H1 (cell line): ENCODE measurements around the gene YIPF3. TPM values are rescaled to one million over a fixed set of nuclear protein-coding genes. Genes with fewer than 3 reads are reported as not detected.

Source experiments
- CTCF ChIA-PET: fragments of 300-600 bp; sonication (Branson Sonifier 250); formaldehyde crosslinking; loops from one replicate; lab custom pipeline; 2021; ENCODE audit not compliant: partially characterized antibody; lab: Charles Lee
- POLR2A ChIA-PET: fragments of 300-600 bp; sonication (Branson Sonifier 250); formaldehyde crosslinking; loops from one replicate; lab custom pipeline; 2021; ENCODE audit warnings: inconsistent platforms; ENCODE audit not compliant: partially characterized antibody; lab: Charles Lee
- DNase-seq, 2 experiments: peaks; one replicate each; pipeline versions ENCODE4 v3.0.0 to v3.0.0-alpha.2; 2010 to 2022; ENCODE audit warnings: low spot score in 2 of 2, low read depth in 1 of 2, mixed read lengths in 1 of 2
- FAIRE-seq: peaks from 2 replicates; lab custom pipeline; 2011; peaks lifted over from hg19 to GRCh38; lab: Jason Lieb, UNC
- H2AFZ ChIP-seq: 2 replicates; pipeline ENCODE4 v1.8.1; 2012; ENCODE audit warnings: low read length, inconsistent platforms
- H2AK5ac ChIP-seq: 2 replicates; pipeline ENCODE4 v1.6.1; 2013; ENCODE audit warnings: low read depth, low read length
- H2BK120ac ChIP-seq: replicated peaks from 2 replicates; pipeline ENCODE3; 2013; ENCODE audit warnings: low read depth, low read length, inconsistent platforms
- H2BK12ac ChIP-seq: 2 replicates; pipeline ENCODE4 v1.6.1; 2013; ENCODE audit warnings: low read depth, low read length
- H2BK15ac ChIP-seq: 2 replicates; pipeline ENCODE4 v1.6.1; 2013; ENCODE audit warnings: low read length
- H2BK20ac ChIP-seq: 2 replicates; pipeline ENCODE4 v1.6.1; 2013; ENCODE audit warnings: low read length
- H2BK5ac ChIP-seq: 2 replicates; pipeline ENCODE4 v1.6.1; 2013; ENCODE audit warnings: low read depth, low read length
- H3K14ac ChIP-seq: 2 replicates; pipeline ENCODE4 v1.6.1; 2013; ENCODE audit warnings: inconsistent platforms; ENCODE audit not compliant: insufficient read length
- H3K18ac ChIP-seq: 2 replicates; pipeline ENCODE4 v1.6.1; 2013; ENCODE audit warnings: low read length; ENCODE audit errors: extremely low read depth
- H3K23ac ChIP-seq: 2 replicates; pipeline ENCODE4 v1.6.1; 2013; ENCODE audit warnings: inconsistent platforms; ENCODE audit not compliant: insufficient read length
- H3K23me2 ChIP-seq: 2 replicates; pipeline ENCODE4 v1.6.1; 2013; ENCODE audit warnings: low read depth, low read length
- H3K27ac ChIP-seq: 2 replicates; pipeline ENCODE4 v1.6.1; 2011; ENCODE audit warnings: low read depth, low read length, inconsistent platforms
- H3K27me3 ChIP-seq, 4 experiments: replicated peaks in 1 of 4; 1 replicate in 1 of 4; 2 replicates in 3 of 4; pipeline versions ENCODE4 v1.6.1 to v1.8.1; 2011 to 2013; ENCODE audit warnings: low read length in 3 of 4, mild to moderate bottlenecking in 3 of 4, inconsistent platforms in 2 of 4, mixed read lengths in 2 of 4, moderate library complexity in 1 of 4; ENCODE audit not compliant: control insufficient read depth in 3 of 4, insufficient read depth in 3 of 4; ENCODE audit errors: extremely low read depth in 1 of 4
- H3K36me3 ChIP-seq, 4 experiments: 2 replicates each; pipeline versions ENCODE4 v1.6.1 to v1.8.1; 2011 to 2013; ENCODE audit warnings: mild to moderate bottlenecking in 4 of 4, low read length in 3 of 4, moderate library complexity in 2 of 4, control low read depth in 1 of 4, inconsistent platforms in 1 of 4; ENCODE audit not compliant: insufficient read depth in 4 of 4, control insufficient read depth in 2 of 4
- H3K4ac ChIP-seq: replicated peaks from 2 replicates; pipeline ENCODE3; 2013; ENCODE audit warnings: low read length, low read depth, mixed read lengths, inconsistent platforms; ENCODE audit not compliant: insufficient read length
- H3K4me1 ChIP-seq, 4 experiments: replicated peaks in 1 of 4; 1 replicate in 1 of 4; 2 replicates in 3 of 4; pipeline versions ENCODE4 v1.6.1 to v1.8.1; 2011 to 2013; ENCODE audit warnings: low read length in 3 of 4, inconsistent platforms in 2 of 4, mixed read lengths in 1 of 4; ENCODE audit not compliant: insufficient read depth in 4 of 4, control insufficient read depth in 3 of 4
- H3K4me2 ChIP-seq, 2 experiments: 2 replicates each; pipeline versions ENCODE4 v1.6.1 to v1.8.1; 2011 to 2013; ENCODE audit warnings: low read depth in 2 of 2, low read length in 2 of 2, control low read depth in 1 of 2, inconsistent platforms in 1 of 2, mild to moderate bottlenecking in 1 of 2; ENCODE audit not compliant: insufficient read depth in 1 of 2
- H3K4me3 ChIP-seq, 4 experiments: fragments of 200-600, 300-600 bp in 1 of 4; sonication (generic), shearing (Covaris generic), sonication (Bioruptor Twin) in 1 of 4; 2 replicates each; pipeline versions ENCODE4 v1.5.1 to v1.8.1; 2011 to 2016; ENCODE audit warnings: low read length in 4 of 4, low read depth in 3 of 4, control low read depth in 2 of 4, inconsistent platforms in 2 of 4, mild to moderate bottlenecking in 2 of 4, mixed read lengths in 1 of 4, moderate library complexity in 1 of 4; ENCODE audit not compliant: insufficient read depth in 2 of 4; ENCODE audit errors: extremely low read depth in 1 of 4
- H3K56ac ChIP-seq: replicated peaks from 2 replicates; pipeline ENCODE3; 2013; ENCODE audit warnings: low read depth, mild to moderate bottlenecking, mixed read lengths, low read length, inconsistent platforms; ENCODE audit not compliant: insufficient read length
- H3K79me1 ChIP-seq: 2 replicates; pipeline ENCODE4 v1.6.1; 2013; ENCODE audit warnings: low read depth, low read length, control low read depth
- H3K79me2 ChIP-seq, 2 experiments: 2 replicates each; pipeline versions ENCODE4 v1.6.1 to v1.8.1; 2012 to 2013; ENCODE audit warnings: low read length in 2 of 2, mild to moderate bottlenecking in 2 of 2, inconsistent platforms in 1 of 2; ENCODE audit not compliant: insufficient read depth in 2 of 2, control insufficient read depth in 1 of 2
- H3K9ac ChIP-seq, 4 experiments: replicated peaks in 1 of 4; 1 replicate in 1 of 4; 2 replicates in 3 of 4; pipeline versions ENCODE4 v1.6.1 to v1.8.1; 2011 to 2013; ENCODE audit warnings: low read depth in 3 of 4, low read length in 3 of 4, control low read depth in 2 of 4, mild to moderate bottlenecking in 2 of 4, moderate library complexity in 2 of 4, inconsistent platforms in 1 of 4; ENCODE audit errors: extremely low read depth in 1 of 4
- H3K9me3 ChIP-seq, 2 experiments: 2 replicates each; pipeline versions ENCODE4 v1.6.1 to v1.8.1; 2012 to 2013; ENCODE audit warnings: mild to moderate bottlenecking in 2 of 2, moderate library complexity in 2 of 2, control low read depth in 1 of 2, inconsistent platforms in 1 of 2, low read depth in 1 of 2, low read length in 1 of 2, mixed read lengths in 1 of 2; ENCODE audit not compliant: insufficient read depth in 2 of 2
- H4K20me1 ChIP-seq, 2 experiments: replicated peaks in 1 of 2; 2 replicates each; pipeline versions ENCODE3 to v1.8.1; 2011 to 2013; ENCODE audit warnings: inconsistent platforms in 2 of 2, low read length in 2 of 2, mild to moderate bottlenecking in 1 of 2; ENCODE audit not compliant: insufficient read depth in 2 of 2, control insufficient read depth in 1 of 2
- H4K5ac ChIP-seq: 2 replicates; pipeline ENCODE4 v1.6.1; 2013; ENCODE audit warnings: low read length, low read depth, mixed read lengths, inconsistent platforms; ENCODE audit not compliant: insufficient read length
- H4K8ac ChIP-seq: 2 replicates; pipeline ENCODE4 v1.8.0; 2013; ENCODE audit warnings: mild to moderate bottlenecking, moderate library complexity, low read length, inconsistent platforms; ENCODE audit not compliant: insufficient read depth; ENCODE audit errors: extremely low read depth
- H4K91ac ChIP-seq: replicated peaks from 2 replicates; pipeline ENCODE3; 2013; ENCODE audit warnings: low read length, mixed read lengths, inconsistent platforms; ENCODE audit not compliant: insufficient read length
- CTBP2 ChIP-seq: IDR thresholded peaks from 2 replicates; pipeline ENCODE4 v1.7.0; 2011; ENCODE audit warnings: borderline replicate concordance, mild to moderate bottlenecking, moderate library complexity, mixed read lengths, low read length; ENCODE audit not compliant: insufficient read depth, insufficient read length
- GTF2F1 ChIP-seq: IDR thresholded peaks from 2 replicates; pipeline ENCODE4 v1.6.1; 2012; ENCODE audit warnings: low read depth, low read length, improper control_type of control experiment, borderline replicate concordance
- HDAC2 ChIP-seq, 2 experiments: fragments of 300-600 bp in 1 of 2; sonication (generic) in 1 of 2; IDR thresholded peaks; 2 replicates each; pipeline ENCODE4 v1.6.1; 2011 to 2012; ENCODE audit warnings: low read depth in 2 of 2, low read length in 2 of 2, mild to moderate bottlenecking in 2 of 2, moderate library complexity in 2 of 2, borderline replicate concordance in 1 of 2, inconsistent platforms in 1 of 2
- KDM1A ChIP-seq: fragments of 200-600, 300-600 bp; sonication (generic); IDR thresholded peaks from 2 replicates; pipeline ENCODE4 v1.7.1; 2016; ENCODE audit warnings: mild to moderate bottlenecking, low read length, borderline replicate concordance
- SIX5 ChIP-seq: IDR thresholded peaks from 2 replicates; pipeline ENCODE4 v1.6.1; 2011; ENCODE audit warnings: mild to moderate bottlenecking, low read depth, low read length
- WGBS, 2 experiments: shearing (Covaris generic) in 1 of 2; methylation state at CpG; one replicate each; pipeline versions ENCODE4 v1.1.6 to v1.1.7; 2013 to 2015; ENCODE audit warnings: low lambda C conversion rate in 2 of 2, mixed read lengths in 2 of 2, inconsistent platforms in 1 of 2, low coverage in 1 of 2, missing lambda C conversion rate in 1 of 2; ENCODE audit not compliant: insufficient replicate concordance in 2 of 2, insufficient coverage in 1 of 2, insufficient read length in 1 of 2; ENCODE audit errors: extremely low coverage in 1 of 2, missing lambda C conversion rate in 1 of 2; 5-methylcytosine and 5-hydroxymethylcytosine counted together
- polyA plus RNA-seq, 7 experiments: library from polyadenylated mRNA; depleted of rRNA in 3 of 7; stranded (reverse) in 5 of 7; unstranded in 2 of 7; fragments of >200 nt in 5 of 7; fragments of 200-250 nt in 2 of 7; gene quantifications; 1 replicate in 5 of 7; 2 replicates in 1 of 7; 4 replicates in 1 of 7; pipeline versions ENCODE4 v1.2.1 to v1.2.3, GENCODE V29; 2011 to 2013; ENCODE audit warnings: missing spikeins in 2 of 7, mixed read lengths in 2 of 7
- total RNA-seq: library from RNA; stranded (reverse); fragmentation: NEBNext Ultra II Directional; extraction: Animal tissue kit (Norgen Biotek cat#: 25700); gene quantifications from 2 replicates; pipeline ENCODE4 v1.2.1, GENCODE V29; 2021
- TF ChIP-seq, protein P1 (sequence below): IDR thresholded peaks from 2 replicates; pipeline ENCODE4 v1.6.1; 2012; ENCODE audit warnings: inconsistent platforms
- TF ChIP-seq, protein P2 (sequence below), 3 experiments: IDR thresholded peaks; 1 replicate in 2 of 3; 2 replicates in 1 of 3; pipeline versions ENCODE4 v1.5.1 to v1.6.1; 2011; ENCODE audit warnings: low read length in 3 of 3, mild to moderate bottlenecking in 3 of 3, inconsistent platforms in 2 of 3, low read depth in 1 of 3, moderate library complexity in 1 of 3; ENCODE audit not compliant: insufficient read depth in 1 of 3; ENCODE audit errors: control extremely low read depth in 1 of 3
- TF ChIP-seq, protein P3 (sequence below): IDR thresholded peaks from 2 replicates; pipeline ENCODE4 v1.6.1; 2012; ENCODE audit warnings: inconsistent platforms

YIPF3 gene
- total and polyA plus RNA-seq, 2 of the 8 experiments (the other 6 are each of a cell fraction or from before 2014, with no cell fraction given) = 77.2 to 225 TPM

DNA sequence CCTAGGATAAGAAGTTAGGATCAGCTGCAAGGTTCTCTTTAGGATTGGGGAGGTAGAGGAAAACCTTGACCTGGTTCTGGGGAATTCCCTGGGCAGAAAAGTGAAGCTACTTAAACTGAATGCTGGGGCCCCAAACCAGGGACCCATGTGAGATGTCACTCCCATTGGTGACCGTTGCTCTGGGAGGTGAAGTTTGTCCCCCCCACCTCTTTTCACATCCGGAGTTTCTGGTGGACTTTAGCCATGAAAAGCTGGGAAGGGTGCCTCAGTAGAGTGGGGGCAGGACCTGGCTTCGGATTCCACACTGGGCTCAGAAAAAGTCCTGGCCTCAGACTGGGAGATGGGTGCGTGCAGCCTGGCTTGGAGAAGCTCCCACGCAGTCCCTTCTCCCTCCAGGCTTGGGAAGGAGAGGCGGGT, 26.2 kb downstream of the YIPF3 start:
- peaks cover 28% of the 10 kb centered on the region for H3K79me1 ChIP-seq
- H3K79me2 ChIP-seq = peaks cover 4 to 66% of the 10 kb centered on the region in 2 experiments
- H3K4me2 ChIP-seq = no peak overlapping the region
- no peak overlapping the region for H4K5ac ChIP-seq
- no peak overlapping the region for H3K4me3 ChIP-seq
- H3K9ac ChIP-seq = no peak overlapping the region
- H3K27me3 ChIP-seq = no peaks in the 10 kb centered on the region
- no peak overlapping the region for H3K23ac ChIP-seq
- H3K18ac ChIP-seq = no peak overlapping the region
- no peak overlapping the region for H2AK5ac ChIP-seq
- no peak overlapping the region for H2BK12ac ChIP-seq
- no peak overlapping the region for H3K4ac ChIP-seq
- H3K36me3 ChIP-seq = 0 out of 8 replicates have a peak, but pooled peaks cover 0 to 1% (median 0%) of the 10 kb centered on the region in 4 experiments
- H3K23me2 ChIP-seq = no peaks in the 10 kb centered on the region
- WGBS, 2 experiments = 96% methylated on average over 6 of the region's 6 CpGs; no CpG with 5 or more reads in 1 of the 2 experiments
- no peak overlapping the region for H3K14ac ChIP-seq
- no peak for DNase-seq
- peaks cover 3 to 14% (median 8%) of the 10 kb centered on the region in 4 experiments; a peak in 6 of 7 replicates for H3K4me1 ChIP-seq
- H3K56ac ChIP-seq = no peak overlapping the region
- peaks cover 20 to 41% of the 10 kb centered on the region in 2 experiments for H4K20me1 ChIP-seq
- H2BK120ac ChIP-seq = no peak overlapping the region
- no peak overlapping the region for H3K27ac ChIP-seq
- CTCF ChIA-PET = interaction anchor here (24.2 to 32.9 kb wide), 3 partner anchors 7 to 34 kb away, joined by 495 to 536 read pairs (median 536); partner anchors contain the start of genes DLK2, LRRC73 and TJAP1
- FAIRE-seq = no peak
- H2BK5ac ChIP-seq = no peak overlapping the region
- H2BK20ac ChIP-seq = no peak overlapping the region
- H2BK15ac ChIP-seq = no peak overlapping the region
- H2AFZ ChIP-seq = no peak overlapping the region
- no peak overlapping the region for H4K91ac ChIP-seq
- no peaks in the 10 kb centered on the region for H3K9me3 ChIP-seq
- POLR2A ChIA-PET = interaction anchor here (0.9 to 4.1 kb wide), 6 partner anchors 11 to 63 kb away, joined by 3 to 19 read pairs (median 6); partner anchors contain the start of genes ABCC10, LRRC73 and TJAP1
- H4K8ac ChIP-seq = no peak overlapping the region
- TF ChIP-seq, protein P1, sequence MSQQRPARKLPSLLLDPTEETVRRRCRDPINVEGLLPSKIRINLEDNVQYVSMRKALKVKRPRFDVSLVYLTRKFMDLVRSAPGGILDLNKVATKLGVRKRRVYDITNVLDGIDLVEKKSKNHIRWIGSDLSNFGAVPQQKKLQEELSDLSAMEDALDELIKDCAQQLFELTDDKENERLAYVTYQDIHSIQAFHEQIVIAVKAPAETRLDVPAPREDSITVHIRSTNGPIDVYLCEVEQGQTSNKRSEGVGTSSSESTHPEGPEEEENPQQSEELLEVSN = no peak
- TF ChIP-seq KDM1A (no peak), HDAC2 (IDR thresholded peaks at IDR 0.05; ENCODE audit: borderline replicate concordance in 1 of 2, low read depth in 2 of 2, low read length in 2 of 2) (no peak), SIX5 (no peak), GTF2F1 (no peak), CTBP2 (no peak)
- TF ChIP-seq, protein P2, sequence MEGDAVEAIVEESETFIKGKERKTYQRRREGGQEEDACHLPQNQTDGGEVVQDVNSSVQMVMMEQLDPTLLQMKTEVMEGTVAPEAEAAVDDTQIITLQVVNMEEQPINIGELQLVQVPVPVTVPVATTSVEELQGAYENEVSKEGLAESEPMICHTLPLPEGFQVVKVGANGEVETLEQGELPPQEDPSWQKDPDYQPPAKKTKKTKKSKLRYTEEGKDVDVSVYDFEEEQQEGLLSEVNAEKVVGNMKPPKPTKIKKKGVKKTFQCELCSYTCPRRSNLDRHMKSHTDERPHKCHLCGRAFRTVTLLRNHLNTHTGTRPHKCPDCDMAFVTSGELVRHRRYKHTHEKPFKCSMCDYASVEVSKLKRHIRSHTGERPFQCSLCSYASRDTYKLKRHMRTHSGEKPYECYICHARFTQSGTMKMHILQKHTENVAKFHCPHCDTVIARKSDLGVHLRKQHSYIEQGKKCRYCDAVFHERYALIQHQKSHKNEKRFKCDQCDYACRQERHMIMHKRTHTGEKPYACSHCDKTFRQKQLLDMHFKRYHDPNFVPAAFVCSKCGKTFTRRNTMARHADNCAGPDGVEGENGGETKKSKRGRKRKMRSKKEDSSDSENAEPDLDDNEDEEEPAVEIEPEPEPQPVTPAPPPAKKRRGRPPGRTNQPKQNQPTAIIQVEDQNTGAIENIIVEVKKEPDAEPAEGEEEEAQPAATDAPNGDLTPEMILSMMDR (IDR thresholded peaks at IDR 0.05; ENCODE audit: control extremely low read depth in 1 of 3, insufficient read depth in 1 of 3, low read depth in 1 of 3, low read length in 3 of 3) = no peak
- TF ChIP-seq, protein P3, sequence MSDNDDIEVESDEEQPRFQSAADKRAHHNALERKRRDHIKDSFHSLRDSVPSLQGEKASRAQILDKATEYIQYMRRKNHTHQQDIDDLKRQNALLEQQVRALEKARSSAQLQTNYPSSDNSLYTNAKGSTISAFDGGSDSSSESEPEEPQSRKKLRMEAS = no peak
